Neuronal stem cell (in vitro differentiated cells): ENCODE measurements around the gene RNFT2.

Experiments
- DNase-seq: peaks from one replicate; pipeline ENCODE4 v3.0.0-alpha.2; 2013; ENCODE audit warnings: low spot score
- H2AFZ ChIP-seq: one replicate; pipeline ENCODE4 v1.6.1; 2013; ENCODE audit warnings: mild to moderate bottlenecking, low read length, inconsistent platforms
- H2AK5ac ChIP-seq: 2 replicates; pipeline ENCODE4 v1.6.1; 2013; ENCODE audit warnings: low read depth, mild to moderate bottlenecking, inconsistent platforms, low read length, moderate library complexity, mixed read lengths
- H2BK120ac ChIP-seq: 2 replicates; pipeline ENCODE4 v1.6.1; 2013; ENCODE audit warnings: low read depth, mild to moderate bottlenecking, inconsistent platforms, low read length, moderate library complexity, mixed read lengths
- H2BK12ac ChIP-seq: one replicate; pipeline ENCODE4 v1.6.1; 2013; ENCODE audit warnings: low read length, inconsistent platforms
- H2BK15ac ChIP-seq: 2 replicates; pipeline ENCODE4 v1.6.1; 2013; ENCODE audit warnings: mild to moderate bottlenecking, low read length, inconsistent platforms, mixed read lengths
- H2BK5ac ChIP-seq: one replicate; pipeline ENCODE4 v1.6.1; 2013; ENCODE audit warnings: inconsistent platforms, mild to moderate bottlenecking, low read length, moderate library complexity
- H3K14ac ChIP-seq: one replicate; pipeline ENCODE4 v1.6.1; 2013; ENCODE audit warnings: low read length, inconsistent platforms
- H3K18ac ChIP-seq: 2 replicates; pipeline ENCODE4 v1.6.1; 2013; ENCODE audit warnings: low read length, inconsistent platforms
- H3K23ac ChIP-seq: 2 replicates; pipeline ENCODE4 v1.6.1; 2013; ENCODE audit warnings: low read depth, mild to moderate bottlenecking, mixed read lengths, low read length, inconsistent platforms; ENCODE audit not compliant: poor library complexity
- H3K27ac ChIP-seq: replicated peaks from 3 replicates; pipeline ENCODE4 v1.5.1; 2013; ENCODE audit warnings: low read length, inconsistent platforms
- H3K27me3 ChIP-seq, 3 experiments: 2 replicates each; pipeline ENCODE4 v1.6.1; 2013; ENCODE audit warnings: low read length in 3 of 3, mild to moderate bottlenecking in 2 of 3, inconsistent platforms in 1 of 3, low read depth in 1 of 3, mixed read lengths in 1 of 3, moderate library complexity in 1 of 3; ENCODE audit not compliant: control insufficient read depth in 3 of 3, insufficient read depth in 3 of 3
- H3K36me3 ChIP-seq, 2 donors: replicated peaks in 1 of 2; 2 replicates each; pipeline ENCODE4 v1.6.1; 2013; ENCODE audit warnings: low read length in 2 of 2; ENCODE audit not compliant: control insufficient read depth in 2 of 2, insufficient read depth in 2 of 2
- H3K4ac ChIP-seq: 2 replicates; pipeline ENCODE4 v1.6.1; 2013; ENCODE audit warnings: inconsistent platforms, mild to moderate bottlenecking, low read length, moderate library complexity
- H3K4me1 ChIP-seq, 2 donors: 1 replicate in 1 of 2; 2 replicates in 1 of 2; pipeline ENCODE4 v1.6.1; 2013; ENCODE audit warnings: low read length in 2 of 2, low read depth in 1 of 2; ENCODE audit not compliant: control insufficient read depth in 2 of 2, insufficient read depth in 1 of 2
- H3K4me2 ChIP-seq: one replicate; pipeline ENCODE4 v1.6.1; 2013; ENCODE audit warnings: mild to moderate bottlenecking, low read length, inconsistent platforms; ENCODE audit not compliant: insufficient read depth, poor library complexity, severe bottlenecking
- H3K4me3 ChIP-seq, 2 donors: 2 replicates each; pipeline ENCODE4 v1.5.1; 2013; ENCODE audit warnings: low read length in 2 of 2, mild to moderate bottlenecking in 2 of 2, inconsistent platforms in 1 of 2, moderate library complexity in 1 of 2
- H3K79me1 ChIP-seq: one replicate; pipeline ENCODE4 v1.6.1; 2013; ENCODE audit warnings: low read depth, mild to moderate bottlenecking, inconsistent platforms, low read length, moderate library complexity
- H3K9ac ChIP-seq: one replicate; pipeline ENCODE4 v1.6.1; 2013; ENCODE audit warnings: mild to moderate bottlenecking, low read depth, low read length, inconsistent platforms; ENCODE audit not compliant: poor library complexity
- H3K9me3 ChIP-seq, 2 donors: replicated peaks in 1 of 2; 2 replicates each; pipeline versions ENCODE3 to v1.6.1; 2013; ENCODE audit warnings: low read length in 2 of 2, mild to moderate bottlenecking in 2 of 2, inconsistent platforms in 1 of 2, low read depth in 1 of 2, mixed read lengths in 1 of 2, moderate library complexity in 1 of 2; ENCODE audit not compliant: control insufficient read depth in 2 of 2, insufficient read depth in 1 of 2
- H4K8ac ChIP-seq: one replicate; pipeline ENCODE4 v1.6.1; 2013; ENCODE audit warnings: low read depth, mild to moderate bottlenecking, inconsistent platforms, low read length, moderate library complexity
- H4K91ac ChIP-seq: one replicate; pipeline ENCODE4 v1.6.1; 2013; ENCODE audit warnings: low read length, low read depth, mild to moderate bottlenecking, inconsistent platforms; ENCODE audit not compliant: poor library complexity
- WGBS, 2 donors: extraction: QIAGEN DNeasy Blood & Tissue Kit; methylation state at CpG; one replicate each; pipeline ENCODE4 v1.1.7; 2013; ENCODE audit warnings: missing lambda C conversion rate in 2 of 2, mixed read lengths in 1 of 2; ENCODE audit not compliant: insufficient read length in 2 of 2, insufficient replicate concordance in 1 of 2; ENCODE audit errors: extremely low coverage in 2 of 2; 5-methylcytosine and 5-hydroxymethylcytosine counted together

RNFT2 gene

GRCh38 chr12:116790066-116790465 lies 52.0 kb downstream of the RNFT2 start:
- H2BK5ac ChIP-seq, result no peak overlapping the region
- H3K18ac ChIP-seq, result no peak overlapping the region
- no peak overlapping the region for H2AFZ ChIP-seq
- peaks cover 15 to 67% of the 10 kb centered on the region in 2 donors for H3K36me3 ChIP-seq
- no peak overlapping the region for H3K14ac ChIP-seq
- no peak overlapping the region for H2BK15ac ChIP-seq
- no peak overlapping the region for H3K4me3 ChIP-seq
- no peak overlapping the region for H3K4me2 ChIP-seq
- no peaks in the 10 kb centered on the region for H3K9me3 ChIP-seq
- no peak overlapping the region for H4K8ac ChIP-seq
- no peak overlapping the region for H3K27ac ChIP-seq
- no CpG with 5 or more reads among the region's 1 CpG for WGBS, 2 donors
- no peak overlapping the region for H2AK5ac ChIP-seq
- H3K27me3 ChIP-seq, result no peaks in the 10 kb centered on the region
- H3K9ac ChIP-seq, result no peak overlapping the region
- H4K91ac ChIP-seq, result no peak overlapping the region
- no peaks in the 10 kb centered on the region for H3K79me1 ChIP-seq
- H2BK12ac ChIP-seq, result no peak overlapping the region
- no peak overlapping the region for H3K4ac ChIP-seq
- no peak overlapping the region for H2BK120ac ChIP-seq
- DNase-seq, result no peak
- H3K4me1 ChIP-seq, result no peaks in the 10 kb centered on the region
- no peak overlapping the region for H3K23ac ChIP-seq

- H3K9ac ChIP-seq, result no peak overlapping the region
- WGBS, 2 donors, result no CpG with 5 or more reads among the region's 10 CpGs
- H2BK5ac ChIP-seq, result no peak overlapping the region
- DNase-seq, result no peak
- no peak overlapping the region for H3K14ac ChIP-seq
- H4K8ac ChIP-seq, result no peak overlapping the region
- no peak overlapping the region for H2BK12ac ChIP-seq
- peaks cover 0 to 6% of the 10 kb centered on the region in 2 donors for H3K9me3 ChIP-seq
- no peak overlapping the region for H2AK5ac ChIP-seq
- no peak overlapping the region for H3K4me3 ChIP-seq
- no peak overlapping the region for H3K23ac ChIP-seq
- no peak overlapping the region for H2BK120ac ChIP-seq
- no peak overlapping the region for H2BK15ac ChIP-seq
- no peak overlapping the region for H4K91ac ChIP-seq
- no peak overlapping the region for H3K4me2 ChIP-seq
- H3K4ac ChIP-seq, result no peak overlapping the region
- H3K79me1 ChIP-seq, result no peaks in the 10 kb centered on the region
- no peak overlapping the region for H2AFZ ChIP-seq
- H3K27me3 ChIP-seq, result no peaks in the 10 kb centered on the region
- no peak overlapping the region for H3K27ac ChIP-seq
- H3K36me3 ChIP-seq, result peaks cover 6 to 51% of the 10 kb centered on the region in 2 donors
- H3K18ac ChIP-seq, result no peak overlapping the region
- no peaks in the 10 kb centered on the region for H3K4me1 ChIP-seq
These were observed 54.3 kb downstream of the RNFT2 start for GRCh38 chr12:116792403-116792802.

GRCh38 chr12:116794725-116795124 lies 56.6 kb downstream of the RNFT2 start:
- Histone ChIP-seq H3K9ac (no peak overlapping the region), H3K4me1 (no peaks in the 10 kb centered on the region)

GRCh38 chr12:116797885-116798284 lies 59.8 kb downstream of the RNFT2 start:
- H2BK5ac ChIP-seq, result no peak overlapping the region
- no peak overlapping the region for H3K4me2 ChIP-seq
- no peaks in the 10 kb centered on the region for H3K4me1 ChIP-seq
- H3K14ac ChIP-seq, result no peak overlapping the region
- H2BK120ac ChIP-seq, result no peak overlapping the region
- no peak overlapping the region for H3K4me3 ChIP-seq
- H2BK12ac ChIP-seq, result no peak overlapping the region
- no peak overlapping the region for H3K27ac ChIP-seq
- H3K23ac ChIP-seq, result no peak overlapping the region
- no peak overlapping the region for H2BK15ac ChIP-seq
- H2AFZ ChIP-seq, result no peak overlapping the region
- no peaks in the 10 kb centered on the region for H3K79me1 ChIP-seq
- no peak overlapping the region for H4K91ac ChIP-seq
- peaks cover 11 to 43% of the 10 kb centered on the region in 2 donors for H3K36me3 ChIP-seq
- H3K18ac ChIP-seq, result no peak overlapping the region
- H2AK5ac ChIP-seq, result no peak overlapping the region
- H3K27me3 ChIP-seq, result no peaks in the 10 kb centered on the region
- WGBS, 2 donors, result no CpG with 5 or more reads among the region's 6 CpGs
- DNase-seq, result no peak
- H4K8ac ChIP-seq, result no peak overlapping the region
- H3K9me3 ChIP-seq, result peaks cover 9 to 27% of the 10 kb centered on the region in 2 donors
- no peak overlapping the region for H3K9ac ChIP-seq
- H3K4ac ChIP-seq, result no peak overlapping the region

More at GRCh38 chr12:116794725-116795124, 56.6 kb downstream of the RNFT2 start:
- Histone ChIP-seq H2BK120ac (no peak overlapping the region), H2BK12ac (no peak overlapping the region), H3K9me3 (peaks cover 7 to 25% of the 10 kb centered on the region in 2 donors), H3K4ac (no peak overlapping the region), H3K14ac (no peak overlapping the region), H3K27ac (no peak overlapping the region), H3K18ac (no peak overlapping the region), H3K36me3 (peaks cover 13 to 59% of the 10 kb centered on the region in 2 donors), H2BK5ac (no peak overlapping the region), H2AFZ (no peak overlapping the region), H3K4me2 (no peak overlapping the region), H4K8ac (no peak overlapping the region), H3K4me3 (no peak overlapping the region), H3K27me3 (no peaks in the 10 kb centered on the region), H4K91ac (no peak overlapping the region), H3K23ac (no peak overlapping the region), H2BK15ac (no peak overlapping the region), H3K79me1 (no peaks in the 10 kb centered on the region), H2AK5ac (no peak overlapping the region)
- DNase-seq, result no peak
- no CpG with 5 or more reads among the region's 4 CpGs for WGBS, 2 donors
